H1 (cell line): Measurements from ENCODE around the gene CPNE4. TPM values are rescaled to one million over a fixed set of nuclear protein-coding genes. Genes with fewer than 3 reads are reported as not detected.

Experiments used
- CHD7 ChIP-seq: fragments of 300-600 bp; sonication (generic); IDR thresholded peaks from 2 replicates; pipeline ENCODE4 v1.7.1; 2012; ENCODE audit warnings: low read length, moderate library complexity, mild to moderate bottlenecking, inconsistent platforms; ENCODE audit not compliant: insufficient replicate concordance
- JUN ChIP-seq: IDR thresholded peaks from 2 replicates; pipeline ENCODE4 v1.6.1; 2011; ENCODE audit warnings: low read depth, mild to moderate bottlenecking, improper control_type of control experiment, low read length
- NANOG ChIP-seq: IDR thresholded peaks from 2 replicates; pipeline ENCODE4 v1.6.1; 2011; ENCODE audit warnings: low read length, low read depth, mild to moderate bottlenecking, inconsistent platforms; ENCODE audit not compliant: insufficient read depth, poor library complexity, severe bottlenecking
- POLR2AphosphoS5 ChIP-seq: IDR thresholded peaks from 2 replicates; pipeline ENCODE4 v1.6.1; 2011; ENCODE audit warnings: low read depth, low read length
- POU5F1 ChIP-seq: IDR thresholded peaks from 2 replicates; pipeline ENCODE4 v1.6.1; 2011; ENCODE audit warnings: low read depth, mild to moderate bottlenecking, low read length, moderate library complexity
- USF2 ChIP-seq: IDR thresholded peaks from 2 replicates; pipeline ENCODE4 v1.6.1; 2011; ENCODE audit warnings: low read length, improper control_type of control experiment
- ZNF274 ChIP-seq: IDR thresholded peaks from 2 replicates; pipeline ENCODE4 v1.7.0; 2012; ENCODE audit warnings: low read length, borderline replicate concordance; ENCODE audit errors: extremely low read depth
- polyA plus RNA-seq, 7 experiments: library from polyadenylated mRNA; depleted of rRNA in 3 of 7; stranded (reverse) in 5 of 7; unstranded in 2 of 7; fragments of >200 nt in 5 of 7; fragments of 200-250 nt in 2 of 7; gene quantifications; 1 replicate in 5 of 7; 2 replicates in 1 of 7; 4 replicates in 1 of 7; pipeline versions ENCODE4 v1.2.1 to v1.2.3, GENCODE V29; 2011 to 2013; ENCODE audit warnings: missing spikeins in 2 of 7, mixed read lengths in 2 of 7
- total RNA-seq: library from RNA; stranded (reverse); fragmentation: NEBNext Ultra II Directional; extraction: Animal tissue kit (Norgen Biotek cat#: 25700); gene quantifications from 2 replicates; pipeline ENCODE4 v1.2.1, GENCODE V29; 2021

Gene CPNE4
- total and polyA plus RNA-seq, 2 of the 8 experiments (the other 6 are each of a cell fraction or from before 2014, with no cell fraction given) = 0.82 to 3.8 TPM

- TF ChIP-seq CHD7 (no peak), USF2 (no peak), POU5F1 (no peak), POLR2AphosphoS5 (no peak), NANOG (no peak), ZNF274 (no peak), JUN (no peak)
These were observed 295.6 kb downstream of the CPNE4 start (continued) for GRCh38 chr3:131739211-131739610.
